ENCODE results near the gene CASZ1.

GRCh38 chr1:10617318-10617717 is 179.1 kb downstream of the CASZ1 start:
- TF ChIP-seq CTCF (IDR thresholded peaks at IDR 0.05), result no peak
- TF ChIP-seq POLR2AphosphoS5 (IDR thresholded peaks at IDR 0.05), result no peak
